Anterior cingulate cortex (tissue), 58 donors: ENCODE data around the gene NAT14.

Source experiments
- DNase-seq, 58 donors: peaks; one replicate each; lab custom pipeline; 2025; lab: John Stamatoyannopoulos, UW

NAT14 gene

DNA sequence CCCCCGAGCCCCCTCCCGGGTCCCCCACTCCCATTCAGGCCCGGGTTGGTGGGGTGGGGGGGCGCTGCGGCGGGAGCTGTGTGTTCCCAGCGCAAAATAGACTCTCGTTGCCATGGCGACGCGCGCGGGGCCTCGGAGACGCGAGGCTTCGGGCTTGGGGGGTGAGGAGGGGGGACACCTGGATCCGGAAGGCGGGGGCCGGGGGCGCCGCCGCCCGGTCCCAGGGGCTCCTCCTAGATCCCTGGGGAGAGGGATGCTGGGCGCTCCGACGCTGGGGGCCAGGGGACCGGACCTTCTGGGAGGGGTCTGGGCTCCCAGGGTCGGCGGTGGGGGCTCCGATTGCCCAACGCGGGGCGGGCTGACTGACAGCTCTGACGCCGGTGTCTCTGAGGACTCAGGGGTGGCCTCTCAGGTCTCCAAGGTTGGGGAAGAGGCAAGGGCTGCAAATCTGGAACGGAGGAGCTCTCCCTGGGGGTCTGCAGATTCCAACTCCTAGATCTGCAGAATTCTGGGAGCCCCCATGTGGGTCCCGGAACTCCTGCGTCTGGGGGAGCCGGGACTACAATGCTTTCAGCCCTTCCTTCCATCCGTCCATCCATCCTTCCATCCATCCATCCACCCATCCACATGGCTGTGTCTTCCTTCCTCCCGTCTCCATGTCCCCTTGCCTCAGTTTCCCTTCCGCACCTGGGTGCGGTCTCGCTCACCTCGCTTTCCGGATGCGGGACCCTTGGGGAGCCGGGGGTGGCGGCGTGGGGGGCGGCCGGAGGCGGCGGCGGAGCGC is 32.8 kb upstream of the NAT14 start:
- peak in 51 of 58 donors; percentile 14 to 75 (median 45) for DNase-seq

DNA sequence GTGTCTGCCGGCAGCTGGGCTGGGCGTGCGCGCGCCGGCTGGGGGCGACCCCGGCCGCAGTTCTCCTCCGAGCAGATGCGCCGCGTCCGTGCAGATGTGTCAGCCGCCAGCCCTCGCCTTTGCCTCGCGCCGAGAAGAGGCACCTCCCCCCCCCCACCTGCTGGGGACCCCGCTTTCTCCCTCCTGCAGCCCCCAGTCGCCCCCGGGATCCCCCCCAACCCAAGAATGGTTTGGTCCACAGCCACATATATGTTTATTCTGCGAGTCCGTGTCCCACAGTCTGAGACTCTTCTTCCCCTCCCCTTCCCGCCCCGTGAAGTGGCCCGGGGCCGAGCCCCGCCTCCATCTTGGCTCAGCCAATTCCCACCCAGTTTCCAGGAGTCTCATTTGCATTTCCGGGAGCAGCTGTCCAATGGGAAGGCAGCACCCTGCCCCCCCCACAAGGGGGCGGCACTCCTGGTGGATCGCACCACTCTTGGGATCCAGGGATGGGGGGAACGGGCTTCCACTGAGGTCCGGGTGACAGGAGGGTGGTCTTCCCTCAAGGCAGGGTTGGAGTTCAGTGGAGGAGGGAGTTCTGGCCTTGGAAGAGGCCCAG is 32.1 kb upstream of the NAT14 start:
- peak; percentile 69 to 98 (median 93) for DNase-seq

DNA sequence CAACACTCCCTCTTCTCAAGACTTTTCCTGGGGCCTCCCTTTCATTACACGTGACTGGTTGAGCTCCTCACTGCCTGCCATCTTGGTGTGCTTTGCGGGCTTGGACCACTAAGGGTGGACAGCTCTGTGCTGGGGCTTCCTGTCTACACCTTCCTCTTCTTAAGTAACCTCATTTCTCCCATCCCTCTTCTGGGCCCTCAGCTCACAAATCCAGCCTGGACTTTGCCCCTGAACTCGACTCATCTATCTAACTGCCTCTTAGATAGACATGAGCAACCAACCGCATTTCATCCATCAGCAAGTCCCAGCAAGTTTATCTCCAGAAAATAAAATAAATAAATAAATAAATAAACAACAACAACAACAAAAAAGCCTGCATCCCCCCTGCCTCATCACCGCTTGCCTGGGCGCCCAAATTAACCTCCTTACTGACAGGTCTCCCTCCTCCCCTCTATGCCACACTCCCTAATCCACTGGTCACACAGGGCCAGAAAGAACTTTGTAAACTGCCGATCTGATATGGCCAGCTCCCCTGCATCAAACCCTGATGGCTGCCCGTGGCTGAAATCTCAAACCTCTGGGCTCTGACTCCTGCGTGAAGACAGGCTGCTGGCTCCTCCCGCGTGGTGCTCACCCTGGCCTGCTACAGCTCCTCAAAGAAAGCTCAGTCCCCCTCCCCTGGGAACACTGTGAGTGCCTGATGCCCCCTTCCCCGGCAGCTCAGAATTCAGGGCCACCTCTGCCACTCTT is 31.3 kb upstream of the NAT14 start:
- no peak for DNase-seq

DNA sequence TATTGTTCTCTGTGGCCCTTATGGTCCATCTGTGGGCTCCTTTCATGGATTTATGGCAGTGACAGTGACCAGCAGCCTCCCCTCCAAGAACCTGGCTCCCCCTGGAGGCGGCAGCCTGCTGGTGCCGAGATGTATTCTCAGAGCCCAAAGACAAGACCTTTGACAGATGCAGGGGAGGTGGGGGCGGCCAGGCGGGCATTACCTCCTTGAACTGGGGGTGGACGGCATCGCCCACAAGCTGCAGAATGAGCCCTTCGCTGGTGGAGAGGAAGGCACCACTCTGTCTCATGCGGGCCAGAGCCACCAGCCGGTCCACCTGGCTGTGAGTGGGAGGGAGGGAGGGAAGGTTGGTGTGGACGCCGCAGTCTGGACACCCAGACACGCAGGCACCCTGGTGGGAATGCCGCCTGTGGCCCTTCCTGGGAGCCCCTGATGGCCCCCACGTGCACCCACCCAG is 30.2 kb upstream of the NAT14 start:
- peak in 42 of 58 donors; percentile 6 to 66 (median 34) for DNase-seq

DNA sequence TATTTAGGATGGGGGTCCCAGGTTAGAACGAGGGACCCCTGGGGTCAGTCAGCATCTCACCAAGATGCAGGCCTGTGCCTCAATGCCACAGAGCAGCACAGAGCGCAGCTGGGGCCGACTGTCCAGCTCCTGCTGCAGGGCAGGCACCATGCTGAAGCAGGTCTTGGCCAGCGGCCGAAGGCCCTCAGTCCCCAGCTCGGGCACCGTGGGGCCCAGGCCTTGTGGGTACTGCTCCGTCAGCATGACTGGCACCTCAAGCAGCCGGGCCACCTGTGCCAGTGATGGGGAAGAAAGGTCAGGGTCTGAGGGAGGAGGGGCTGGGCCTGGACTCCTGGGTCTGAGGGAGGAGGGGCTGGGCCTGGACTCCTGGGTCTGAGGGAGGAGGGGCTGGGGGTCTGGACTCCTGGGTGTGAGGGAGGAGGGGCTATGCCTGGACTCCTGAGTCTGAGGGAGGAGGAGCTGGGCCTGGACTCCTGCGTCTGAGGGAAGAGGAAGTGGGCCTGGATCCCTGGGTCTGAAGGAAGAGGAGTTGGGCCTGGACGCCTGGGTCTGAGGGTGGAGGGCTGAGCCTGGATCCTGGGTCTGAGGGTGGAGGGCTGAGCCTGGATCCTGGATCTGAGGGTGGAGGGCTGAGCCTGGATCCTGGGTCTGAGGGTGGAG is 29.3 kb upstream of the NAT14 start:
- no peak for DNase-seq

DNA sequence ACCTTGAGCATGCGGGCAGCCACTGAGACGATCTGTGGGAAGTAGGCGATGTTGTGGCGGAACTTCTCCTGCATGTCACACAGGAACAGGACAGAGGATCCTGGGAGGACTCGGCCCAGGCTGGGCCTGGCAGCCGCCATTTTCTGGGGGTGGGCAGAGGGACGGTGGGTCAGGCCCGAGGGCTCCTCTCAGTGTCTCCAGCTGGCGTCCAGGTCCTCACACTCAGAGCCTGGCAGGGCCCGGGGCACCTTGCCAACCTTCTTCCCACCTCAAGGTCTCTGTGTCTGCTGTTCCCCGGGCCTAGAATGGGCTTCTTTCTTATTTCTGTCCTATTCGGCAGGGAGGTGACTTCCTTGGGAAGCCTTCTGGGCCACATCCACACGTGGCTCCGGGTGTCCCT is 28.6 kb upstream of the NAT14 start:
- no peak for DNase-seq

DNA sequence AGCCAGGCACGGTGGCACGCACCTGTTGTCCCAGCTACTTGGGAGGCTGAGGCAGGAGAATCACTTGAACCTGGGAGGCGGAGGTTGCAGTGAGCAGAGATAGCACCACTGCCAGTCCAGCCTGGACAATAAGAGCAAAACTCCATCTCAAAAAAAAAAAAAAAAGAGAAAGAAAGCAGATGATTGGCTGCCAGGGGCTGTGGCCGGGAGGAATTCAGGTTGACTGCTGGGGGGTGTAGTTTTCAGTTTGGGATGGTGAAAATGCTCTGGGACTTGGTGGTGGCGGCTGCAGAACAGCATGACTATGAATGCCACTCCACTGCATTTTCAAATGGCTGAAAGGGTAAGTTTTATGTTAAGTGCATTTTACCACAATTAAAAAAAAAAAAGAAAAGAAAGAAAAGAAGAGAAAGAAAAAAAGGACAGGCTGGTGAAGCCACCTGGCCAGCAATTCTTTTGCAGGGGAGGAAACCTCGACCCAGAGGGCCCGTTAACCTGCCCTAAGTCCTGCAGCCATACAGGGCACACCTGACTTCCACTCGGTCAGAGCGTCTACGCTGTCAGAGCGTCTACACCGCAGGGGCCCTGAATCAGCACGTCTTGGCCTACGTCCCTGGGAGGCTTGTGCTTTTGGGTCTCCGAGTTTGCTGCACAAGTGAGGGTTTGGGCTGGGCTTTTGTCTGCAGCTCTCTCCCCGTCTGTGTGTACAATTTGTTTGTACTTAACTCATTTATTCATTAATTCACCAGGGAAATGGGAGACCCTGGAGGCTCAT is 27.1 kb upstream of the NAT14 start:
- DNase-seq = no peak

DNA sequence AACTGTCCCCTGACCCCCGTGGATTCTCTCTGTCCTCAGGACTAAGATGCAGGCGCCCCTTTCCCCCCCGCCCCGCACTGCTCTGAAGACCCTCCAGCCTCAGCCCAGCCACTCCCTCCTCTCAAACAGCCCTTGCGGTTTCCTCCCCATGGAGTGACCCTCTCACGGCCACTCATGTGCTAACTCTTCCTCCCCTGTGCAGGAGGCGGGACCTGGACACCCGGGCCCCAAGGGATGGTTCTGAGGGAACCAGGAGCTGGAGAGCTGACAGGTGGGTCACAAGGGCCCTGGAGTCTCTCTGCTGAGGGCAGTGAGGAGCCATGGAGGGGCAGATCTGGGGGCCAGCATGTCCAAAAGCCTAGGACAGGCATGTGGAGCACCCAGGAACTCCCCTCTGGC is 25.4 kb upstream of the NAT14 start:
- DNase-seq = no peak

DNA sequence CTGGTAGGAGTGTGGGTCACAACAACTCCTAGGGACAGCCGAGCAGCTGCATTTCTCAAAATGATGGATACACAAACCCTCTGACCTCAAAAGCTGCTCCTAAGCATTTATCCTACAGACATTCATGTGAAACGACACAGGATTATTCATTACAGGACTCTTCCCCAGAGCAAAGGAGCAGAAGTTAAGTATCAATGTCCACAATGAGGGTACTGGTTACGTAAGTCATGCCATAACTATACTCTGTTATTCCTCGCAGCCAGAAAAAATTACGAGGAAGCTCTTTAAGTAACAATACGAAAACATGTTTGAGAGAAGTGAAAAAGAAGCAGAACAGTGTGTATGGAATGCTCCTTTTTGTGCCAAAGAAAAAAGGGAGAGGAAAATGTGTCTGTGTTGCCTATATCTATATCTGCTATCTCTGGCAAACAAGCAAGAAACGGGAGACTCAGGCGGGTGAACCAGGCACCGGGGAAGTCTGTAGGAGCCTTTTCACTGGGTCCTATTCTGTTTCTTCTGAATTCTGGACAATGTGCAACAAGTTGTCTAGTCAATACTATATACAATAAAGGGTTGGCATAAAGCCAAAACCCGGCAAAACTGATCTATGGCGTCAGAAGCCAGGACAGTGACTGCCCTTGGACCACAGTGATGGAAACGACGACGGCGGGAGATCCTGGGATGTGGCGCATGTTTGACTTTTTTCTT is 24.9 kb upstream of the NAT14 start:
- DNase-seq = peak in 4 of 58 donors; percentile 32 to 47 (median 40)

DNA sequence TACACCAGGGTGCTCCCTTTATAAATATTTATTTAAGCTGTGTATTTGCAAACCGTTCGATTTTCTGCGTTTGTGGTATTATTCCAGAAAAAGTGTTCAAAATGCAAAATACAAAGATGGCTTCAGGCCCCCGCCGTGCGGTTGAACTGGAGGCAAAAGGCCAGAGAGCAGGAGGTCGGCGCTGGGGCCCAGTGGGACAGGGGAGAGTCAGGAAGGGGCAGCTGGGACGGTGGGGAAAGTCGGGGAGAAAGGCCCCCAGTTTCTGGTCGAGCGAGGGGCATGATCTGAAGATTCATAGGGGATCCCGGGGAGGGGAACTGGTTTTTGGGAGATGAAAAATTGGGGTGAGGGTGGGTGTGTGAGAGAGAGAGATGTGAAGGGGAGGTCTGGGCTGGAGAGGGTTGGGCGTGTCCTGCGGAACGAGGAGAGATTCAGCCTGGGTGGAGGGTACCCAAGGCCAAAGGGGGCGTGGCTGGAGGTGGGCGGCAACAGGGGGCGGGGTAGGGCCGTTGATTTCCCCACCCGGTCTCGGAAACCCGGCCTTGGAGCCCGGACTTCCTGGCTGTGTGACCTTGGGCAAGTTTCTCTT is 24.2 kb upstream of the NAT14 start:
- peak in 37 of 58 donors; percentile 14 to 68 (median 40) for DNase-seq

DNA sequence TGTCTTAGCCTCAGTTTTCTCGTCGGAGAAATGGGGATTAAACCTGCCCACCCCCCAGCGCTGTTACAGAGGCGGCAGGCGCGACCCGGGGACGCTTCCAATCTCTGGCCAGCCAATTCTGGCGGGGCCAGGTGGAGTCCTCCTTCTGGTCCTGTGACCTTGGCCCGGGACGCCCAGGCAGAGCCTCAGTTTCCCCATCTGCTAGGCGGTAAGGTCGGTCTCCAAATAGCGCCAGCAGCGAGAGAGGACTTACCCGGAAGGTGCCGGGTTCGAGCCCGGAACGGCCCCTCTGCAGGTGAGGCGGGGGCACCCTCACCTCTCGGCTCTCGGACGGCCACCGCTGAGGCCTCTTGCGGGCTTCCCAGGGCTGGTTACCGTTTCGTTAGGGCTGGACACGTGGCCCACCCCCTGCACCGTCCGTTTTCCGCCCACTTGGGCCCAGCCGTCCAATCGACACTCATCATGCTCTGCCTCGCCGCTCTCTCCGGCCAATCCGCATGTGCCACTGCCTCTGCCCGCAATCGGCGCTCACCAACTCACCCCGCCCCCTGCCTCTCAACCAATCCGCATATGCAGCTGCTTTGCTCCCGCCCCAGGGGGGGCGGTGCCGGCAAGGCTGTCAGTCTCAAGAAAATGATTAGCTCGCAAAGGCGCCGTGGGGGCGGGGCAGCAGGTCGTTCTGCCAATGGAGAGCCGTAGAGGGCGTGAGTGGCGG is 23.6 kb upstream of the NAT14 start, which contains the start of gene ISOC2:
Gene ISOC2 (minus strand): TSS at position 384 of the 715 bp plus-strand sequence. CDS start 5,156 bp downstream, outside the sequence.
- peak; percentile 92 to 100 (median 99) for DNase-seq

DNA sequence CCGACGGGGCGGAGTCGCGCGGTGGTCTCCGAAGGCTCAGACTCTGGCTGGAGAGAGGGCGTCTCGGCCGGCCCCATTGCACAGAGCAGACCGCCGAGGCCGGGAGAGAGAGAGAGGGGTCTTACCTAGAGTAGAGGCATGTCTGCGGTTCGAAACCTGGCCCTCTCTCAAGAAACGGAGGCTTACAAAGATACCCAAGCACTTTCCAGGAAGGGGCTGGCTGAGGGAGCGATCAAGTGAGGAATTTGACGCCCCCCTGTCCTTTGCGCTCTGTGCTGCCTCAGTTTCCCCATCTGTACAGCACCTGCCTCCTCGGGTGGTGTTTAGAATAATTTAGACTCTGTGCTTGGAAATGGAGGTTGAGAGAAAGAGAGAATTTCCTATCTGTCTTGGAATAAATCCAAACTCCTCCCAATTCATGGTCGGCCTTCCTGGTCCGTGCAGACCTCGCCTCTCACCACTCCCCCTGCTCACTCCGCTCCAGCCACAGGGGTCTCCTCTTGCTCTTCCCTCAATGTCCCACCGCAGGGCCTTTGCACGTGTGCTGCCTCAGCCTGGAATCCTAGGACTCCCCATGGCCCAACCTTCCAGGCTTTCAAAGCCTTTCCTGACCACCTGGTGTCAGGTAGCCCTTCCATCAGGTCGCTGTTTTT is 22.9 kb upstream of the NAT14 start:
- no peak for DNase-seq

DNA sequence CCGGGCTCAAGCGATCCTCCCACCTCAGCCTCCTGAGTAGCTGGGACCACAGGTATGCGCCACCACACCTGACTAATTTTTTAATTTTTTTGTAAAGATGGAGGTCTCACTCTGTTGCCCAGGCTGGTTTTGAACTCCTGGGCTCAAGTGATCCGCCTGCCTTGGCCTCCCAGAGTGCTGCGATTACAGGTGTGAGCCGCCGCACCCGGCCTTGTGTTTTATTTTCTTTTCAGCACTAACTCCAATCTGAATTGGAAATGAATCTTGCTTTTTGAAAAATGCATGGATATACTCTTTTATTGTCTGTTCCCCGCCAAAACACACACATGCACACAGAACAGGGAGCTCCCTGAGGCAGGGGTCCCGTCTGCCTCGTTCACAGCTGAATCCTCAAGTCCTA is 22.3 kb upstream of the NAT14 start:
- DNase-seq = no peak

DNA sequence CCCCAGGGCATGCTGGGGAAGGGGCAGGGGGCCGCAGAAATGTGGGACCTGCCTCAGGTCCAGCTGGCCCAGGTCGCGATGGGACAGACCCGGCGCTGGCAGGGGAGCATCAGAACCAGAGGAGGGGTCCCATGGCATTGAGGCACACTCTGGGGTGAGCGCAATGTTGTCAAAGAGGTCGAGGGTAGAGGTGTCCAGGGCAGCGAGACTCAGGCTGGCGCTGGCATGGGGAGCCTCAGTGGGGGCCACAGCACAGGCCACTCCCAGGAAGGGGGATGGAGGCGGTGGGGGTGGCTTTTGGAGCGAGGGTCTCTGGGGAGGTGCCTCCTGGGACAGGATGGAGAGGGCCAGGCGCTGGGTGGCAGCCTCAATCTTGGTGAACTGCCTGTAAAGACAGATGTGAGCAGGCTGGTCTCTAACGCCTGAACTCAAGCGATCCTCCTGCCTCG is 21.4 kb upstream of the NAT14 start:
- DNase-seq = no peak

DNA sequence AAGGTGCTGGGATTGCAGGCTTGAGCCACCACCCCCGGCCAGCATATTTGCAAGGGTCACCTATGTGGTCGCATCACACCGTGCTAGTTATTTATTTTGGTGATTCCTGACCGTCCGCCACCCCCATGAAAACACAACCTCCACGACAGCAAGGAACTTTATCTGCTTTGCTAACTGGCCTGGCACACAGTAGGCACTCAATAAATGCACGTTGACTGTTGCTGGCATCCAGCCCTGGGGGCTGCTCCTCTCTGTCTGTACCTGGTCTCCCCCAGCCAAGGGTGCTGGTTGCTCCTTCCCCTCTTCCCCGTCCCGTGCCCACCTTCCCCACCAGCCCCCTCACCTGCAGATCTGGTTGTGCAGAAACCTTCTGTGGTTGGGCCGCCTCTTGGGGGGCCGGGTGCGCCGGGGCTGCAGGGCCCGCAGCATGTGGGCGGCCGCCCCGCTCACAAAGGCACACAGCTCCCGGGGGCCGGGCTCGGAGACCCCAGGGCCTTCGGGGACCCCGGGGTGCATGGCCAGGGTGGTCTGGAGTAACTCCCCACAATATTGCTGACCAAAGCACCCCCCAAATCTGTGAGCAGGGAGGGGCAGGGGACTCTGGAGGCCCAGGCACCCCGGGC is 20.8 kb upstream of the NAT14 start:
- no peak for DNase-seq

DNA sequence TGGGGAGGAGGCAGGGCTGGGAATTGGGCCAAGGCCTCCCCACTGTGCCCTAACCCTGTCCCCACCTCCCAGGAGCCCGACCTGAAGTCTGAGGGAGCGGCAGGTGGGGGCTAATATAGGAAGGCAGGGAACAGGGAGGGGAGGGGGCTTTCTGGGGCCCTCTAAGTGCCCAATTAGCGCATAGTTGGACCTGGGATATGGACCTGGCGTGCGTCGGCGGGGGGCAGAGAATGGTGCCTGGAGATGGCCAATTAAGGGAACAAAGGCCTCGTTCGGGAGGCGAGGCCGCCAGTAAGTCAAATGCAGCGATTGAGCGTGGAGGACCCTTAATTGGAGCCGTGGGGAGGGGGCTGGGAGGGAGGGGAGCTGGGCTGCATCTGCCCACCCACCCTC is 20.3 kb upstream of the NAT14 start, which contains the start of gene C19orf85:
Gene C19orf85 (minus strand): TSS at position 90 of the 393 bp plus-strand sequence. CDS start 197 bp downstream, outside the sequence.
- DNase-seq = no peak
